ENCODE measurements around the gene MAGOHB. TPM values are rescaled to one million over a fixed set of nuclear protein-coding genes. Genes with fewer than 3 reads are reported as not detected.
"Not testable (repeated sequence)": the region's sequence is repeated elsewhere in the genome, so short reads cannot be mapped to it uniquely, and the experiment has no call there.

The MAGOHB gene
- total RNA-seq, 1 experiment from 2014 or later: 22.5 TPM

DNA sequence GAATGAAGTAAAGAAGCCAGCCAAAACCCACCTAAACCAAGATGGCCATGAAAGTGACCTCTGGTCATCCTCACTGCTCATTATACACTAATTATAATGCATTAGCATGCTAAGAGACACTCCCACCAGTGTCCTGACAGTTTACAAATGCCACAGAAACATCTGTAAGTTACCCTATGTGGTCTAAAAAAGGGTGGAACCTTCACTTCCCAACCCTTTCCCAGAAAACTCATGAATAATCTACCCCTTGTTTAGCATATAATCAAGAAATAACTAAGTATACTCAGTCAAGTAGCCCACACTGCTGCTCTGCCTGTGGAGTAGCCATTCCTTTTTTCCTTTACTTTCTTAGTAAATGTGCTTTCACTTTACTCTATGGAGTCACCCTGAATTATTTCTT is 40.6 kb upstream of the MAGOHB start:
- BruUV-seq (replicated peaks): no TSS peak
- Histone ChIP-seq H3K36me3 (ENCODE audit: control insufficient read depth, insufficient read depth, low read length) (no peaks in the 10 kb centered on the region), H3K9me3 (ENCODE audit: control insufficient read depth, insufficient read depth, low read depth, low read length) (no peaks in the 10 kb centered on the region; the same call in 1 of the 2 replicates), H3K27ac (ENCODE audit: low read length) (no peak overlapping the region), H3K4me3 (ENCODE audit: low read depth in 2 of 2, low read length in 2 of 2) (no peak overlapping the region), H3K4me1 (ENCODE audit: control insufficient read depth, insufficient read depth, low read length) (no peaks in the 10 kb centered on the region), H3K27me3 (ENCODE audit: control insufficient read depth, insufficient read depth, low read length) (no peaks in the 10 kb centered on the region)
- ChIA-PET CTCF (no interaction called here), POLR2A (no interaction called here)
- TF ChIP-seq TCF7L2 (IDR thresholded peaks at IDR 0.05; ENCODE audit: low read depth, low read length): no peak
- TF ChIP-seq SIN3A (IDR thresholded peaks at IDR 0.05; ENCODE audit: borderline replicate concordance, insufficient read depth, low read depth, low read length): no peak
- TF ChIP-seq POLR2AphosphoS5 (IDR thresholded peaks at IDR 0.05; ENCODE audit: low read depth, low read length): no peak
- TF ChIP-seq, protein P1, sequence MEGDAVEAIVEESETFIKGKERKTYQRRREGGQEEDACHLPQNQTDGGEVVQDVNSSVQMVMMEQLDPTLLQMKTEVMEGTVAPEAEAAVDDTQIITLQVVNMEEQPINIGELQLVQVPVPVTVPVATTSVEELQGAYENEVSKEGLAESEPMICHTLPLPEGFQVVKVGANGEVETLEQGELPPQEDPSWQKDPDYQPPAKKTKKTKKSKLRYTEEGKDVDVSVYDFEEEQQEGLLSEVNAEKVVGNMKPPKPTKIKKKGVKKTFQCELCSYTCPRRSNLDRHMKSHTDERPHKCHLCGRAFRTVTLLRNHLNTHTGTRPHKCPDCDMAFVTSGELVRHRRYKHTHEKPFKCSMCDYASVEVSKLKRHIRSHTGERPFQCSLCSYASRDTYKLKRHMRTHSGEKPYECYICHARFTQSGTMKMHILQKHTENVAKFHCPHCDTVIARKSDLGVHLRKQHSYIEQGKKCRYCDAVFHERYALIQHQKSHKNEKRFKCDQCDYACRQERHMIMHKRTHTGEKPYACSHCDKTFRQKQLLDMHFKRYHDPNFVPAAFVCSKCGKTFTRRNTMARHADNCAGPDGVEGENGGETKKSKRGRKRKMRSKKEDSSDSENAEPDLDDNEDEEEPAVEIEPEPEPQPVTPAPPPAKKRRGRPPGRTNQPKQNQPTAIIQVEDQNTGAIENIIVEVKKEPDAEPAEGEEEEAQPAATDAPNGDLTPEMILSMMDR (IDR thresholded peaks at IDR 0.05): no peak
- TF ChIP-seq, protein P2, sequence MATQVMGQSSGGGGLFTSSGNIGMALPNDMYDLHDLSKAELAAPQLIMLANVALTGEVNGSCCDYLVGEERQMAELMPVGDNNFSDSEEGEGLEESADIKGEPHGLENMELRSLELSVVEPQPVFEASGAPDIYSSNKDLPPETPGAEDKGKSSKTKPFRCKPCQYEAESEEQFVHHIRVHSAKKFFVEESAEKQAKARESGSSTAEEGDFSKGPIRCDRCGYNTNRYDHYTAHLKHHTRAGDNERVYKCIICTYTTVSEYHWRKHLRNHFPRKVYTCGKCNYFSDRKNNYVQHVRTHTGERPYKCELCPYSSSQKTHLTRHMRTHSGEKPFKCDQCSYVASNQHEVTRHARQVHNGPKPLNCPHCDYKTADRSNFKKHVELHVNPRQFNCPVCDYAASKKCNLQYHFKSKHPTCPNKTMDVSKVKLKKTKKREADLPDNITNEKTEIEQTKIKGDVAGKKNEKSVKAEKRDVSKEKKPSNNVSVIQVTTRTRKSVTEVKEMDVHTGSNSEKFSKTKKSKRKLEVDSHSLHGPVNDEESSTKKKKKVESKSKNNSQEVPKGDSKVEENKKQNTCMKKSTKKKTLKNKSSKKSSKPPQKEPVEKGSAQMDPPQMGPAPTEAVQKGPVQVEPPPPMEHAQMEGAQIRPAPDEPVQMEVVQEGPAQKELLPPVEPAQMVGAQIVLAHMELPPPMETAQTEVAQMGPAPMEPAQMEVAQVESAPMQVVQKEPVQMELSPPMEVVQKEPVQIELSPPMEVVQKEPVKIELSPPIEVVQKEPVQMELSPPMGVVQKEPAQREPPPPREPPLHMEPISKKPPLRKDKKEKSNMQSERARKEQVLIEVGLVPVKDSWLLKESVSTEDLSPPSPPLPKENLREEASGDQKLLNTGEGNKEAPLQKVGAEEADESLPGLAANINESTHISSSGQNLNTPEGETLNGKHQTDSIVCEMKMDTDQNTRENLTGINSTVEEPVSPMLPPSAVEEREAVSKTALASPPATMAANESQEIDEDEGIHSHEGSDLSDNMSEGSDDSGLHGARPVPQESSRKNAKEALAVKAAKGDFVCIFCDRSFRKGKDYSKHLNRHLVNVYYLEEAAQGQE (IDR thresholded peaks at IDR 0.05; ENCODE audit: insufficient read depth in 1 of 2, low read depth in 2 of 2, low read length in 1 of 2): no peak
- no peak for ATAC-seq
- DNase-seq (ENCODE audit: low read depth, low spot score): no peak
- intact Hi-C loops (cut with micrococcal nuclease; ENCODE audit: unreplicated experiment) (no loop called here), in situ Hi-C loops (cut with HindIII; ENCODE audit: low pct_unique_long_range_greater_than_20kb, low sequenced_read_pairs) (no loop called here)

DNA sequence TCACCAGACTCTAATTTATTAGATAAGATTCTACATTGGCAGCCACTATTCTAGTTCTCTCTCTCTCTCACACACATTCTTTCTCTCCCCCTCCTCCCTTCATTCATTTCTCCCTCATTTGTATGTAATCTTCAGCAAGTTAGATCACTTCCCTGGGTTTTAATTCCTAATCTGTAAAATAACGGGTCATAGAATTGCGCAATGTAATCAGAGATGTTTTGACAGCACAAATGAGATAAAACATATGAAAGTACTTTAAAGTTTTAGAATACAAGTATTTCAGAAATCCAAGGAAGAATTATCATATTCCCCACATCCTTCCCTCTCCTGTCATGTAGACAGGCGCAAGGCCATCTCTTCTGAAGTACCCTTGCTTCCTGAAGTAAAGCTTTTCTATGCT is 38.8 kb upstream of the MAGOHB start:
- no peaks in the 10 kb centered on the region for H3K36me3 ChIP-seq (ENCODE audit: control insufficient read depth, insufficient read depth, low read length)
- ChIA-PET CTCF (no interaction called here), POLR2A (no interaction called here)
- intact Hi-C loops (cut with micrococcal nuclease; ENCODE audit: unreplicated experiment): no loop called here
- no peaks in the 10 kb centered on the region for H3K27me3 ChIP-seq (ENCODE audit: control insufficient read depth, insufficient read depth, low read length)
- TF ChIP-seq, protein P1 (IDR thresholded peaks at IDR 0.05): no peak
- TF ChIP-seq, protein P2 (IDR thresholded peaks at IDR 0.05; ENCODE audit: insufficient read depth in 1 of 2, low read depth in 2 of 2, low read length in 1 of 2): no peak
- TF ChIP-seq TCF7L2 (IDR thresholded peaks at IDR 0.05; ENCODE audit: low read depth, low read length): no peak
- TF ChIP-seq SIN3A (IDR thresholded peaks at IDR 0.05; ENCODE audit: borderline replicate concordance, insufficient read depth, low read depth, low read length): no peak
- TF ChIP-seq POLR2AphosphoS5 (IDR thresholded peaks at IDR 0.05; ENCODE audit: low read depth, low read length): no peak
- in situ Hi-C loops (cut with HindIII; ENCODE audit: low pct_unique_long_range_greater_than_20kb, low sequenced_read_pairs): no loop called here
- ATAC-seq (no peak), DNase-seq (ENCODE audit: low read depth, low spot score) (no peak)
- H3K27ac ChIP-seq (ENCODE audit: low read length): no peak overlapping the region
- no peaks in the 10 kb centered on the region for H3K4me1 ChIP-seq (ENCODE audit: control insufficient read depth, insufficient read depth, low read length)
- no peaks in the 10 kb centered on the region for H3K9me3 ChIP-seq (ENCODE audit: control insufficient read depth, insufficient read depth, low read depth, low read length)
- no peak overlapping the region for H3K4me3 ChIP-seq (ENCODE audit: low read depth in 2 of 2, low read length in 2 of 2)
- BruUV-seq (replicated peaks): no TSS peak

DNA sequence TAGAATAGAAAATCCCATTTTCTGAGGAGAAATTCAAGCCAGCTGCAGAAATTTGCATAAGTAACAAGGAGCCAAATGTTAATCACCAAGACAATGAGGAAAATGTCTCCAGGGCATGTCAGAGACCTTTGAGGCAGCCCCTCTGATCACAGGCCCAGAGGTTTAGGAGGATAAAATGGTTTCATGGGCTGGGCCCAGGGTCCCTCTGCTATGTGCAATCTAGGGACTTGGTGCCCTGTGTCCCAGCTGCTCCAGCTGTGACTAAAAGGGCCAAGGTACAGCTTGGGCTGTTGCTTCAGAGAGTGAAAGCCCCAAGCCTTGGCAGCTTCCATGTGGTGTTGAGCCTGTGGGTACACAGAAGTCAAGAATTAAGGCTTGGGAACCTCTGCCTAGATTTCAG is 33.2 kb upstream of the MAGOHB start:
- CTCF ChIA-PET; H3K27ac ChIP-seq (ENCODE audit: low read length); intact Hi-C loops (cut with micrococcal nuclease; ENCODE audit: unreplicated experiment); ATAC-seq; H3K27me3 ChIP-seq (ENCODE audit: control insufficient read depth, insufficient read depth, low read length); POLR2A ChIA-PET; H3K9me3 ChIP-seq (ENCODE audit: control insufficient read depth, insufficient read depth, low read depth, low read length); H3K4me3 ChIP-seq (ENCODE audit: low read depth in 2 of 2, low read length in 2 of 2); in situ Hi-C loops (cut with HindIII; ENCODE audit: low pct_unique_long_range_greater_than_20kb, low sequenced_read_pairs); H3K36me3 ChIP-seq (ENCODE audit: control insufficient read depth, insufficient read depth, low read length); H3K4me1 ChIP-seq (ENCODE audit: control insufficient read depth, insufficient read depth, low read length); DNase-seq (ENCODE audit: low read depth, low spot score); BruUV-seq (replicated peaks): not testable (repeated sequence)
